ENCODE data around the gene CYSRT1.

CYSRT1 gene

GRCh38 chr9:137185921-137186320, 39.1 kb upstream of the CYSRT1 start:
- no peak for TF ChIP-seq CTCF (IDR thresholded peaks at IDR 0.05; ENCODE audit: low read length, missing control alignments)
- no peak for DNase-seq (ENCODE audit: low read depth)
- H3K4me3 ChIP-seq (replicated peaks; ENCODE audit: low read depth, low read length): no peak overlapping the region

- no peak for TF ChIP-seq CTCF (IDR thresholded peaks at IDR 0.05; ENCODE audit: low read length, missing control alignments)
- no peak overlapping the region for H3K4me3 ChIP-seq (replicated peaks; ENCODE audit: low read depth, low read length)
- DNase-seq (ENCODE audit: low read depth): no peak
Observed at GRCh38 chr9:137186385-137186784, 38.6 kb upstream of the CYSRT1 start.

- DNase-seq (ENCODE audit: low read depth): no peak
- H3K4me3 ChIP-seq (replicated peaks; ENCODE audit: low read depth, low read length): peak overlapping the region; percentile 94
- TF ChIP-seq CTCF (IDR thresholded peaks at IDR 0.05; ENCODE audit: low read length, missing control alignments): no peak
Observed at GRCh38 chr9:137187386-137187785, 37.6 kb upstream of the CYSRT1 start.

GRCh38 chr9:137188086-137188489, 36.9 kb upstream of the CYSRT1 start:
- peak overlapping the region; percentile 94 for H3K4me3 ChIP-seq (replicated peaks; ENCODE audit: low read depth, low read length)
- no peak for TF ChIP-seq CTCF (IDR thresholded peaks at IDR 0.05; ENCODE audit: low read length, missing control alignments)
- DNase-seq (ENCODE audit: low read depth): no peak

- H3K4me3 ChIP-seq (replicated peaks; ENCODE audit: low read depth, low read length): peak within 1 kb of the TSS; percentile 94
- peak; percentile 43 for TF ChIP-seq CTCF (IDR thresholded peaks at IDR 0.05; ENCODE audit: low read length, missing control alignments)
- peak; percentile 96 for DNase-seq (ENCODE audit: low read depth)
Observed at GRCh38 chr9:137188490-137189296, 36.3 kb upstream of the CYSRT1 start, which contains the start of the genes ANAPC2 and SSNA1. Gene ANAPC2, minus strand, starts transcription at chr9:137188560. Its CDS starts 28 bp downstream, at chr9:137188532. Gene SSNA1, plus strand, starts transcription at chr9:137188676. Its CDS starts 51 bp downstream, at chr9:137188727.

GRCh38 chr9:137189297-137190295, 35.4 kb upstream of the CYSRT1 start:
- no peak for DNase-seq (ENCODE audit: low read depth)
- TF ChIP-seq CTCF (IDR thresholded peaks at IDR 0.05; ENCODE audit: low read length, missing control alignments): no peak
- peak overlapping the region; percentile 94 for H3K4me3 ChIP-seq (replicated peaks; ENCODE audit: low read depth, low read length)
